HEK293T (cell line): Measurements from ENCODE around the gene PLEKHH1.

Experiments used
- ARNT ChIP-seq: fragments of 450-650 bp; IDR thresholded peaks from 2 replicates; pipeline ENCODE4 v1.6.1; 2017; ENCODE audit warnings: mild to moderate bottlenecking
- BHLHE40 ChIP-seq: fragments of 450-650 bp; IDR thresholded peaks from 2 replicates; pipeline ENCODE4 v1.6.1; 2016; ENCODE audit warnings: mild to moderate bottlenecking, moderate library complexity, borderline replicate concordance
- FOXA1 ChIP-seq: fragments of 450-650 bp; IDR thresholded peaks from 2 replicates; pipeline ENCODE4 v1.6.1; 2016; ENCODE audit warnings: mild to moderate bottlenecking
- FOXK2 ChIP-seq: fragments of 450-650 bp; IDR thresholded peaks from 2 replicates; pipeline ENCODE4 v1.6.1; 2016; ENCODE audit warnings: mild to moderate bottlenecking
- HDGF ChIP-seq: fragments of 450-650 bp; IDR thresholded peaks from 2 replicates; pipeline ENCODE4 v1.6.1; 2017; ENCODE audit warnings: antibody characterized with exemption, borderline replicate concordance
- SP1 ChIP-seq: fragments of 450-650 bp; IDR thresholded peaks from 2 replicates; pipeline ENCODE4 v1.6.1; 2017
- SUZ12 ChIP-seq: fragments of 450-650 bp; IDR thresholded peaks from 2 replicates; pipeline ENCODE4 v1.6.1; 2016; ENCODE audit warnings: mild to moderate bottlenecking
- ZNF384 ChIP-seq: fragments of 450-650 bp; IDR thresholded peaks from 2 replicates; pipeline ENCODE4 v1.6.1; 2016

DNA sequence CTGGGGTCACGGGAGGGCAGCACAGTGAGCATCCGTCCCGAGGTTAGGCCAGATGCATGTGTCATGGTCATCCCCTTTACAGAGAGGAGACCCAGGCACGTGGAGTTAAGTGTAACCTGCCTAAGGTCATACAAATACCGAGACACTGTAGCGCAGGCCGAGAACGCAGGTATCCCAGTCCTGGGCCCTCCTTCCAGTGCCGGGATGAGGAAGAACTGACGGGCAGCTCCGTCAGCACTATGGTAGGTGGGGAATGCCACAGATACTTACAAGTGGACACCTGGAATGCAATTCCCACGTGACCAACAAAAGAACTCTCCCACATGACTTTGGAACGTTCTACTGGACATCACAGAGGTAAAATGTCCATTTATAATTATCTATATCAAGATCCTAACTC, 35.9 kb upstream of the PLEKHH1 start:
- no peak for TF ChIP-seq FOXK2
- no peak for TF ChIP-seq HDGF
- no peak for TF ChIP-seq SP1
- TF ChIP-seq ZNF384: no peak
- TF ChIP-seq FOXA1: no peak
- no peak for TF ChIP-seq ARNT
- no peak for TF ChIP-seq BHLHE40
- no peak for TF ChIP-seq SUZ12
